Endothelial cell (in vitro differentiated cells): ENCODE measurements around the gene ARID1A. TPM values are rescaled to one million over a fixed set of nuclear protein-coding genes. Genes with fewer than 3 reads are reported as not detected.
"Not testable (repeated sequence)": the region's sequence is repeated elsewhere in the genome, so short reads cannot be mapped to it uniquely, and the experiment has no call there.

Experiments used
- DNase-seq: peaks from one replicate; pipeline ENCODE4 v3.0.0; 2021; ENCODE audit warnings: low spot score
- H3K27ac Mint-ChIP-seq: one replicate; pipeline ENCODE4 v1.8.0; 2021; ENCODE audit warnings: mixed read lengths, inconsistent platforms; ENCODE audit not compliant: unreplicated experiment
- H3K27me3 Mint-ChIP-seq: one replicate; pipeline ENCODE4 v1.8.0; 2021; ENCODE audit warnings: mild to moderate bottlenecking, moderate library complexity, mixed read lengths, inconsistent platforms; ENCODE audit not compliant: unreplicated experiment
- H3K36me3 Mint-ChIP-seq: one replicate; pipeline ENCODE4 v1.8.0; 2021; ENCODE audit warnings: mild to moderate bottlenecking, low read depth, mixed read lengths, inconsistent platforms; ENCODE audit not compliant: unreplicated experiment
- H3K4me1 Mint-ChIP-seq: one replicate; pipeline ENCODE4 v1.8.0; 2021; ENCODE audit warnings: mild to moderate bottlenecking, mixed read lengths, inconsistent platforms; ENCODE audit not compliant: unreplicated experiment
- H3K4me3 Mint-ChIP-seq: one replicate; pipeline ENCODE4 v1.8.0; 2021; ENCODE audit warnings: mild to moderate bottlenecking, mixed read lengths, inconsistent platforms; ENCODE audit not compliant: unreplicated experiment
- H3K9me3 Mint-ChIP-seq: one replicate; pipeline ENCODE4 v1.8.0; 2021; ENCODE audit warnings: mixed read lengths, inconsistent platforms; ENCODE audit not compliant: unreplicated experiment
- CTCF ChIP-seq: fragments of 200-600 bp; sonication (generic); IDR thresholded peaks from one replicate; pipeline ENCODE4 v1.5.0; 2021; ENCODE audit warnings: antibody characterized with exemption; ENCODE audit not compliant: unreplicated experiment
- long read RNA-seq: library from polyadenylated mRNA; unstranded; transcript quantifications from one replicate; pipeline ENCODE4 v2.0.0, GENCODE V29; 2020; ENCODE audit not compliant: unreplicated experiment
- total RNA-seq: library from RNA; stranded (reverse); fragmentation: NEBNext Ultra II Directional; extraction: Animal tissue kit (Norgen Biotek cat#: 25700); gene quantifications from one replicate; pipeline ENCODE4 v1.2.1, GENCODE V29; 2021; ENCODE audit not compliant: unreplicated experiment

The ARID1A gene
- 115 TPM for total RNA-seq
- long read RNA-seq, partial matches to known transcripts = 4 of 8 reads
- long read RNA-seq, other reads (novel, unspliced or antisense) = 1 of 8 reads

- Mint-ChIP-seq H3K9me3 (no peaks in the 10 kb centered on the region), H3K27ac (peak within 1 kb of the TSS; percentile 16), H3K4me3 (peak within 1 kb of the TSS; percentile 89), H3K4me1 (peaks cover 26% of the 10 kb centered on the region), H3K27me3 (peaks cover 5% of the 10 kb centered on the region), H3K36me3 (no peaks in the 10 kb centered on the region)
- DNase-seq = peak; percentile 99
- no peak for TF ChIP-seq CTCF
Measured at GRCh38 chr1:26695356-26696118, at the start of gene ARID1A. Gene ARID1A (plus strand): TSS chr1:26696015. CDS start chr1:26696404, 389 bp downstream.

DNA sequence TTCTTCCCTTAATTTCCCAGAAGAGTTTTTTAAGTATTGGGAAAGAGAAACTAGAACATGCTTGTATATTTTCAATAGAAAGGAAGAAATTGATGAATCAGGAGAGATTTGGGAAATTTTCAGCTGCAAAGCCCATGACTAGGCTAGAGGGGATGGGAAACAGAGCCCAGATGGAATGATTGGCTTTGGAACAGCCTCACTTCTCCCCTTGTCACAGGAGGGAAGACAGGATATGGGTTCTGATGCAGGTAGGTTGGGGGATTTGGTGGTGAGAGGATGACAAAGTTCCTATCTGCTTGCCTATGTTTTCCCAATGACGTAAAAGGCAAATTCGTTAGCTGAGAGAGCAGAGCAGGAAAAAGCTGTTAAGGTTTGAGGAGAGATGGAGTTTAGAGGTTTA lies 31.0 kb upstream of the ARID1A start:
- Mint-ChIP-seq H3K36me3 (no peaks in the 10 kb centered on the region), H3K9me3 (no peaks in the 10 kb centered on the region), H3K4me1 (peaks cover 3% of the 10 kb centered on the region), H3K27ac (no peak overlapping the region), H3K27me3 (no peaks in the 10 kb centered on the region), H3K4me3 (no peak overlapping the region)
- TF ChIP-seq CTCF = no peak
- no peak for DNase-seq

DNA sequence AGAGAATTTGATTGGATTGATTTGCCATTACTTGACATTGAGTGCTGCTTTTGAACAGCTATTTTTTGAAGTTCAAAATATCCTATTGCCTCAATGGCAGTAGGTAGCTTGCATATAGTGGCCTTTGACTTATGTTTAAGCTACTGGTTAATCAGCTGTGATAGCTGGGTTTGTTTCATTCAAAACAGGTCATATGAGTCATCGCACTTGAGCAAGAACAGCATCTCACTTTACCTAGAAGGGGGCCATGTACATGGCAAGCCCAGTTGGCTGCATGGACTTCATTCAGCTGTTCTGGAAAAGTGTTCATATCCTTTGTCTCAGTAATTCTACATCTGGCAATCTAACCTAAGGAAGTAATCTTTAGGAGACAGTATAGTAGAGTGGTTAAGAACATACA lies 29.0 kb upstream of the ARID1A start:
- DNase-seq = no peak
- Mint-ChIP-seq H3K27ac (no peak overlapping the region), H3K4me3 (no peak overlapping the region), H3K36me3 (no peaks in the 10 kb centered on the region), H3K4me1 (peaks cover 3% of the 10 kb centered on the region), H3K27me3 (peaks cover under 1% of the 10 kb centered on the region), H3K9me3 (no peaks in the 10 kb centered on the region)
- no peak for TF ChIP-seq CTCF

GRCh38 chr1:26668106-26668786 lies 27.6 kb upstream of the ARID1A start:
- H3K36me3 Mint-ChIP-seq, DNase-seq, H3K27me3 Mint-ChIP-seq, H3K4me1 Mint-ChIP-seq, H3K9me3 Mint-ChIP-seq, H3K27ac Mint-ChIP-seq, H3K4me3 Mint-ChIP-seq: not testable (repeated sequence)

GRCh38 chr1:26677306-26678115 lies 18.3 kb upstream of the ARID1A start:
- H3K27ac Mint-ChIP-seq = peak overlapping the region; percentile 51
- no peaks in the 10 kb centered on the region for H3K9me3 Mint-ChIP-seq
- DNase-seq = peak; percentile 55
- H3K36me3 Mint-ChIP-seq = no peaks in the 10 kb centered on the region
- no peaks in the 10 kb centered on the region for H3K27me3 Mint-ChIP-seq
- H3K4me3 Mint-ChIP-seq = no peak overlapping the region
- TF ChIP-seq CTCF = no peak
- H3K4me1 Mint-ChIP-seq = peaks cover 8% of the 10 kb centered on the region
